ENCODE data around the gene LPCAT2.

- no peak for TF ChIP-seq CTCF (IDR thresholded peaks at IDR 0.05)
- TF ChIP-seq POLR2AphosphoS5 (IDR thresholded peaks at IDR 0.05), result no peak
These were observed 20.1 kb downstream of the LPCAT2 start for GRCh38 chr16:55529018-55529417.
